ENCODE data around the gene CP. TPM values are rescaled to one million over a fixed set of nuclear protein-coding genes. Genes with fewer than 3 reads are reported as not detected.

The CP gene
- total RNA-seq, 1 donor from 2014 or later = not detected

DNA sequence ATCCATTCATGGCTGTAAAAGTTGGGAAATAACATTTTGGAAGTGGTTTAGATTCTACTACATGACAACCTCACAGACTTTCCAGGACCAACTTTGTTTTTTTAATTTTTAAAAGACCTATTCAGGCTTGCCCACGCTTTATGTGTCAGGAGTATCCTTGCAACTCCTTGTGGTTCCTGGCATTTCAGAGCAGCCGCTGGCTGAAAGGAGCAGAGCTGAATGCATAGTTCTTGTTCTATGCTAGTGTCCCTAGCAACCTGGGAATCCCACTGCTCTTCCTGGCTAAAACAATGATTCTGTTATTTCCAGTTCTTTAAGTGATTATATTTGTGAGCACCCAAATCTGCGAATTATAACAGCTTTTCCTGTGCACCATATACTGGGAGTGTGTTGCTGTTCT is 34.9 kb downstream of the CP start:
- DNase-seq (ENCODE audit: low read depth) = no peak

DNA sequence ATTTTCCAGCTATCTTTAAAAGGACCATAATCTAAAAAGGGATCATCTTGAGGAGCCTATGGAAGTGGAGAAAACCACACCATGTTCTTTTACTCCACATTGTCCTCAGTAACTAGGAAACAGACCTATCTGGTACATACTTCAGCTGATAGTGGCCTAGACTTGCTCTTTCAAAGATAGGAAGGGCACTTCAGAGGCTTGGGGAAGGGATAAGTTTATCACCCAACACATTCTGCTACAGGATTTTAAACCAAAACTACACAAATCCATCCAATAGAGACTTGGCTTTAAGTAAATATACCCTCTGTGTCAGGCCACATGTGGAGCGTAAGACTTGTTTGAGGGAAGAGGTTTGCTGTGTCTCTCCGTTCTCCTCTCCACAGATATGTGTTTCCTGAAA is 35.4 kb downstream of the CP start:
- DNase-seq (ENCODE audit: low read depth) = no peak

GRCh38 chr3:149181182-149181581 is 40.4 kb downstream of the CP start:
- DNase-seq (ENCODE audit: low read depth) = no peak

DNA sequence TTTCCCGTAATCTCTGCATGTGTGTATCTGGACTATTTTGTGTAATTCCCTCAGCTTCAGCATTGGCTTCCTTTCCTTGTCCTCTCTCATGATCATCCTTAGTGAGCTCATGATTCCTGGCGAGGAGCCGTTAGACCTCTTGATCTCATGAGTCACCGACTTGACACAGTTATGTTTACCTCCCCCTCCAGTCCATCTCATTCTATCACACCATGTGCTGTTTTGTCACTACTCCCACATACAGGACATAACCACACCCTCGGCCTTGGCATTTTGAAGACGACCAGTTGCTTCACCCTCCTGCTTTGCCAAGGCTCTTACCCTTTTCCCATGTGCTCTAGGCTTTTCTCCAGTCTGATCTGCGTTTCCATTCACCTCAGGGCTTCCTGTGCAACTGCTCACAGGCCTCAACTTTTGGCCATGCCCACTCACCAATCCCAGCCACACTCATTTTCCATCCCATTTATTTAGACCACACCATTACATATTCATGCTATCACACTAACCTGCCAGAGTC is 41.5 kb downstream of the CP start:
- peak; percentile 99 for DNase-seq (ENCODE audit: low read depth)

GRCh38 chr3:149179220-149179619 is 42.4 kb downstream of the CP start:
- DNase-seq (ENCODE audit: low read depth) = no peak

GRCh38 chr3:149177122-149177521 is 44.5 kb downstream of the CP start:
- no peak for DNase-seq (ENCODE audit: low read depth)

GRCh38 chr3:149174901-149175300 is 46.7 kb downstream of the CP start:
- peak; percentile 50 for DNase-seq (ENCODE audit: low read depth)

- DNase-seq (ENCODE audit: low read depth) = no peak
These were observed 51.0 kb downstream of the CP start for GRCh38 chr3:149170672-149171071.

DNA sequence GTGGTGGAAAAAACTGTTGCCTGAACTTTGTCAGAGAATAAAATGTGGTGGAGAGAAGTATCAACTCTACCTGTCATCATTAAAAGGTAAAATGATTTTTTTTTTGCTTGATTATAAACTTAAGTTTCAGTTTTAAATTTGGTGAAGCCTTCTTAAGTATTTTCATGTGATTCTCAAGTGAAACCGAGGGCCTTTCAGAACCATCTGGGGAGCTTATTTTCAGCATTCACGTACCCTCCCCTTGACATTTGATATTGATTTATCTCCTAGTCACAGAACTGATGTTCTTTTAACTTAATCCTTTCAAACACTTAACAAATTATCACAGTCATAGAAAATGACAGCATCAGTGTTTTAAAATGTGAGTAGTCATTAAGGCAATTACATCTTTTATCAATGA is 53.7 kb downstream of the CP start:
- no peak for DNase-seq (ENCODE audit: low read depth)

- no peak for DNase-seq (ENCODE audit: low read depth)
These were observed 58.6 kb downstream of the CP start for GRCh38 chr3:149163066-149163465.

GRCh38 chr3:149162007-149162406 is 59.6 kb downstream of the CP start:
- DNase-seq (ENCODE audit: low read depth) = no peak

GRCh38 chr3:149160754-149161300 is 60.8 kb downstream of the CP start:
- DNase-seq (ENCODE audit: low read depth) = no peak

GRCh38 chr3:149153402-149153801 is 68.2 kb downstream of the CP start:
- DNase-seq (ENCODE audit: low read depth) = peak; percentile 41

DNA sequence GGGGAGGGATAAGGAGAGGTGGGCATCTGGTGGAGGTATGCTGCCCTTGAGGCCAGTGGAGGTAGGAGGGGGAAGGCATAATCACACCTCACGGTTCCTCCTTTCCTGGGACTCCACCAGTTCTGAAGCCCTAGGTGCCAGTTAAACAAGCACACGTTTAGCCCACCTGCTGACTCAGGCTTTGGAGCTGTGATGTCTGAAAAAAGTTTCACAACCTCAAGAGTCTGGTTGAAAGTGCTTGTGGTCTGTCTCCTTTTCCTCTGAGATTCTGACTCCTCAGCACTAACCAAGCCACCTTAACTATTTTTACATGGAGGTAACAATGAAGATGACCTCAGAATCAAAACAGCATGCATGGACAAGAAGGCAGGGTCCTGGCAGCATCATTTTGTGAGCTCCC is 69.2 kb downstream of the CP start:
- DNase-seq (ENCODE audit: low read depth) = peak; percentile 82

DNA sequence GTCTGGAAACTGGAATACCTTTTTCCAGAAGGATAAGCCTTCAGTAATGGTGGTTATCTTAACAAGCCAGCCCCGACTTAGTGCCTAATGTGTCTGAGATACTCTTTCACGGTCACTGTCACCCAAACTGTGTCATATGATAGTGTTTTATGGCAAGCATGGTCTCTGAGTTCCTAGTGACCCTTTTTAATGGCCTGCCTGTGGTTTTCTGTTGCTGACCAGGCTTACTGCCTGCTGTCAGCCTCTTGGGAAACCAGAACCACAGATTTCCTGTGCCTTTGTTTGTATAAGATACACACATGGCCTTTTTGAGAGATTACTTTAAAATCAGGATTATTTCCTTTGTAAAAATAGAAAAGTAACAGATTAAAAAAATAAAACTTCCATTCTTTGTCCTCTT is 69.8 kb downstream of the CP start:
- DNase-seq (ENCODE audit: low read depth) = peak; percentile 92

GRCh38 chr3:149150436-149150835 is 71.2 kb downstream of the CP start:
- DNase-seq (ENCODE audit: low read depth) = no peak

GRCh38 chr3:149145974-149146373 is 75.7 kb downstream of the CP start:
- DNase-seq (ENCODE audit: low read depth) = no peak

DNA sequence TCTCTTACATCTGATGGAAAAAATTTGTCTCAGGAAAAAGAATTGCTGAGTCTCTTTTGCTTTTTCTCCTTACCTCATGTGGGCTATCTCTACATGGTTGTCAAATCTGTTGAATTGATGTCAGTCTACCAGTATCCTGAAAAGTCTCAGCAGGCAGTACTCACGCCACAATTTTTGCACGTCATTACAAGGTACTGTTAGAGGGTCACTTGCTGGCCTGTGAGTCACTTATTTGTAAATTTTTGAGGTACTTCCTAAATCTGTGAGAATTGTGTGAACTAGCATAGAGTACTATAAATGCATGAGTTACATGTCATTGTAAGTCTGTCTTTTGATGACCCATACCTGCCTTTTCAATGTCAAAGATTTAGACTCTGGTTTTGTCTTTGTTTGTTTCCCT is 76.3 kb downstream of the CP start:
- no peak for DNase-seq (ENCODE audit: low read depth)

GRCh38 chr3:149142682-149143081 is 78.9 kb downstream of the CP start:
- peak; percentile 20 for DNase-seq (ENCODE audit: low read depth)

GRCh38 chr3:149134575-149134974 is 87.1 kb downstream of the CP start:
- no peak for DNase-seq (ENCODE audit: low read depth)

- DNase-seq (ENCODE audit: low read depth) = no peak
These were observed 90.0 kb downstream of the CP start for GRCh38 chr3:149131589-149131988.

- peak; percentile 93 for DNase-seq (ENCODE audit: low read depth)
These were observed 92.1 kb downstream of the CP start, which contains the start of gene HPS3 for GRCh38 chr3:149129326-149130205. Gene HPS3, plus strand, starts transcription at chr3:149129638. Its CDS starts 86 bp downstream, at chr3:149129724.

DNA sequence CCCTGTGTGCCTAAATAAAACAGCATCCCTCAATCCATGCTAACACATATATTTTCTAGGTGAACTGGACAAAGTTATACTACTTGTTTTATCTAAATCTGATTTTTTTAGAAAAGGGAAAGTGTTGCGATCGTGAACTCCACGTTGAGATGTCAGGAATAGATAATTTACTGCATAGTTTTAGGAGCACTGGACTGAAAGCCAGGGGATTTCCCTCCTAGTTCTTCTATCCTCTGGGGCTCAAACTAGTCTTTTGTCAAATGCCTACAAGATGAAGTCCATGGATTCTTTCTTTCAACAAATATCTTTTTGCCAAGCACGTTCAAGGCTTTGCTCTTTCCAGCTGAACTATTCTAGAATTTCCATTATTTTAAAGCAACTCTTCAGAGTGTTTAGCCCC is 92.8 kb downstream of the CP start:
- peak; percentile 14 for DNase-seq (ENCODE audit: low read depth)
